SK-N-SH (cell line): Measurements from ENCODE around the gene TRPC6. TPM values are rescaled to one million over a fixed set of nuclear protein-coding genes. Genes with fewer than 3 reads are reported as not detected.

Experiments
- CTCF ChIA-PET: fragments of 300-600, 350-600 bp; formaldehyde crosslinking; extraction: SDS; loops from one replicate; lab custom pipeline; 2021; lab: Yijun Ruan, JAX
- POLR2A ChIA-PET: fragments of 350-600 bp; sonication (Branson Sonifier 250); formaldehyde crosslinking; extraction: SDS; loops from one replicate; lab custom pipeline; 2020; ENCODE audit warnings: antibody characterized with exemption, inconsistent platforms; lab: Yijun Ruan, JAX
- DNase-seq: peaks from one replicate; pipeline ENCODE4 v3.0.0; 2012
- H2AFZ ChIP-seq: fragments of 200-600 bp; sonication (generic); 2 replicates; pipeline ENCODE4 v1.8.1; 2016; ENCODE audit warnings: antibody characterized with exemption, mild to moderate bottlenecking, low read depth
- H3F3A ChIP-seq: fragments of 200-600 bp; sonication (generic); replicated peaks from 2 replicates; pipeline ENCODE3; 2016; ENCODE audit warnings: antibody characterized with exemption, mild to moderate bottlenecking; ENCODE audit not compliant: insufficient read depth
- H3K27ac ChIP-seq, 2 experiments: fragments of 200-500 bp in 1 of 2; fragments of 200-600 bp in 1 of 2; sonication (Bioruptor generic) in 1 of 2; sonication (generic), shearing (Covaris generic) in 1 of 2; 2 replicates each; pipeline versions ENCODE4 v1.5.1 to v1.6.1; 2014 to 2016; ENCODE audit warnings: low read depth in 2 of 2, inconsistent platforms in 1 of 2, low read length in 1 of 2, mild to moderate bottlenecking in 1 of 2, mixed read lengths in 1 of 2
- H3K27me3 ChIP-seq: fragments of 200-600 bp; sonication (generic), shearing (Covaris generic); 2 replicates; pipeline ENCODE4 v1.6.1; 2016; ENCODE audit warnings: mixed run types; ENCODE audit not compliant: insufficient read depth
- H3K36me3 ChIP-seq, 2 experiments: fragments of 200-500 bp in 1 of 2; fragments of 200-600 bp in 1 of 2; sonication (Bioruptor generic) in 1 of 2; sonication (generic) in 1 of 2; replicated peaks in 1 of 2; 2 replicates each; pipeline versions ENCODE3 to v1.5.1; 2014 to 2016; ENCODE audit warnings: low read length in 1 of 2, mild to moderate bottlenecking in 1 of 2; ENCODE audit not compliant: insufficient read depth in 2 of 2, control insufficient read depth in 1 of 2
- H3K4me1 ChIP-seq, 2 experiments: fragments of 200-500 bp in 1 of 2; fragments of 200-600 bp in 1 of 2; sonication (Bioruptor generic) in 1 of 2; sonication (generic), shearing (Covaris generic) in 1 of 2; 2 replicates each; pipeline versions ENCODE4 v1.5.1 to v1.6.1; 2014 to 2016; ENCODE audit warnings: low read depth in 1 of 2, low read length in 1 of 2, mixed run types in 1 of 2; ENCODE audit not compliant: insufficient read depth in 2 of 2, control insufficient read depth in 1 of 2
- H3K4me2 ChIP-seq: fragments of 200-600 bp; sonication (generic), shearing (Covaris generic); 2 replicates; pipeline ENCODE4 v1.6.1; 2017; ENCODE audit warnings: mixed run types
- H3K4me3 ChIP-seq, 2 experiments: fragments of 200-500 bp in 1 of 2; fragments of 200-600 bp in 1 of 2; sonication (Bioruptor generic) in 1 of 2; sonication (generic), shearing (Covaris generic) in 1 of 2; 2 replicates each; pipeline versions ENCODE4 v1.5.1 to v1.8.1; 2014 to 2016; ENCODE audit warnings: low read depth in 2 of 2, inconsistent platforms in 1 of 2, low read length in 1 of 2, mild to moderate bottlenecking in 1 of 2, mixed read lengths in 1 of 2, moderate library complexity in 1 of 2
- H3K79me2 ChIP-seq: fragments of 200-600 bp; sonication (generic); 2 replicates; pipeline ENCODE4 v1.8.1; 2017; ENCODE audit warnings: mild to moderate bottlenecking; ENCODE audit not compliant: insufficient read depth
- H3K9ac ChIP-seq: fragments of 200-600 bp; sonication (generic); 2 replicates; pipeline ENCODE4 v1.6.1; 2017; ENCODE audit warnings: mixed run types
- H3K9me2 ChIP-seq: fragments of 200-600 bp; sonication (generic); 2 replicates; pipeline ENCODE4 v1.6.1; 2017; ENCODE audit warnings: mixed run types
- H3K9me3 ChIP-seq: fragments of 200-600 bp; sonication (generic); 2 replicates; pipeline ENCODE4 v1.6.1; 2017; ENCODE audit warnings: mixed run types, mild to moderate bottlenecking, moderate library complexity
- H4K20me1 ChIP-seq: fragments of 200-600 bp; sonication (generic); 2 replicates; pipeline ENCODE4 v1.6.1; 2017; ENCODE audit warnings: mild to moderate bottlenecking, mixed run types; ENCODE audit not compliant: insufficient read depth
- CHD2 ChIP-seq: fragments of 150-350 bp; IDR thresholded peaks from 2 replicates; pipeline ENCODE4 v1.6.1; 2018; ENCODE audit warnings: low read length; ENCODE audit not compliant: partially characterized antibody
- ELF1 ChIP-seq: IDR thresholded peaks from 2 replicates; pipeline ENCODE4 v1.4.0; 2012
- EP300 ChIP-seq, 2 experiments: IDR thresholded peaks; 2 replicates each; pipeline versions ENCODE4 v1.4.0 to v1.6.1; 2012; ENCODE audit warnings: borderline replicate concordance in 1 of 2, low read depth in 1 of 2, low read length in 1 of 2
- EZH2phosphoT487 ChIP-seq: fragments of 200-600 bp; sonication (generic); IDR thresholded peaks from 2 replicates; pipeline ENCODE4 v1.6.1; 2017; ENCODE audit warnings: low read depth, mixed run types, mild to moderate bottlenecking, antibody characterized with exemption, moderate library complexity, borderline replicate concordance
- FOXJ3 ChIP-seq: sonication (generic); formaldehyde crosslinking; IDR thresholded peaks from 2 replicates; pipeline ENCODE4 v1.5.1; 2020; ENCODE audit warnings: mild to moderate bottlenecking, missing genetic modification reagents
- FOXM1 ChIP-seq: IDR thresholded peaks from 2 replicates; pipeline ENCODE4 v1.4.0; 2012; ENCODE audit warnings: low read depth, mild to moderate bottlenecking
- GATA2 ChIP-seq: sonication (generic); formaldehyde crosslinking; IDR thresholded peaks from 2 replicates; pipeline ENCODE4 v1.5.0; 2020; ENCODE audit warnings: mild to moderate bottlenecking, missing genetic modification reagents
- MEF2A ChIP-seq: IDR thresholded peaks from 2 replicates; pipeline ENCODE4 v1.4.0; 2012; ENCODE audit warnings: low read depth, borderline replicate concordance
- POLR2AphosphoS5 ChIP-seq: IDR thresholded peaks from 2 replicates; pipeline ENCODE4 v1.6.1; 2012; ENCODE audit warnings: low read depth, low read length
- RCOR1 ChIP-seq: fragments of 150-350 bp; IDR thresholded peaks from 2 replicates; pipeline ENCODE4 v1.6.1; 2017; ENCODE audit warnings: antibody characterized with exemption, low read length
- TEAD4 ChIP-seq: IDR thresholded peaks from 2 replicates; pipeline ENCODE4 v1.4.0; 2012; ENCODE audit warnings: mild to moderate bottlenecking, borderline replicate concordance; ENCODE audit not compliant: insufficient read depth
- USF1 ChIP-seq: IDR thresholded peaks from 2 replicates; pipeline ENCODE4 v1.4.0; 2012; ENCODE audit warnings: low read depth, borderline replicate concordance
- WGBS: methylation state at CpG from one replicate; pipeline ENCODE4 v1.1.6; 2017; ENCODE audit warnings: low lambda C conversion rate; 5-methylcytosine and 5-hydroxymethylcytosine counted together
- polyA plus RNA-seq, 3 experiments: library from polyadenylated mRNA; depleted of rRNA; stranded (reverse); fragments of >200 nt; gene quantifications; 2 replicates each; pipeline ENCODE4 v1.2.3, GENCODE V29; 2012
- TF ChIP-seq, protein P1 (sequence below): fragments of 150-350 bp; IDR thresholded peaks from 2 replicates; pipeline ENCODE4 v1.6.1; 2016; ENCODE audit warnings: mild to moderate bottlenecking, low read depth, low read length
- TF ChIP-seq, protein P2 (sequence below): IDR thresholded peaks from 2 replicates; pipeline ENCODE4 v1.4.0; 2012; ENCODE audit warnings: low read depth, borderline replicate concordance
- TF ChIP-seq, protein P3 (sequence below): fragments of 200-600 bp; sonication (generic); IDR thresholded peaks from 2 replicates; pipeline ENCODE4 v1.6.1; 2017; ENCODE audit warnings: antibody characterized with exemption, mild to moderate bottlenecking, moderate library complexity

Gene TRPC6
- polyA plus RNA-seq, 1 of the 3 experiments (the other 2 are of a cell fraction), result not detected

- CTCF ChIA-PET, result no interaction called here
- H3K27ac ChIP-seq, result no peak overlapping the region
- H3K9ac ChIP-seq, result no peak overlapping the region
- no peak for DNase-seq
- H3K36me3 ChIP-seq, result no peaks in the 10 kb centered on the region
- no peak overlapping the region for H3K4me2 ChIP-seq
- no peaks in the 10 kb centered on the region for H4K20me1 ChIP-seq
- POLR2A ChIA-PET, result no interaction called here
- TF ChIP-seq, protein P1, sequence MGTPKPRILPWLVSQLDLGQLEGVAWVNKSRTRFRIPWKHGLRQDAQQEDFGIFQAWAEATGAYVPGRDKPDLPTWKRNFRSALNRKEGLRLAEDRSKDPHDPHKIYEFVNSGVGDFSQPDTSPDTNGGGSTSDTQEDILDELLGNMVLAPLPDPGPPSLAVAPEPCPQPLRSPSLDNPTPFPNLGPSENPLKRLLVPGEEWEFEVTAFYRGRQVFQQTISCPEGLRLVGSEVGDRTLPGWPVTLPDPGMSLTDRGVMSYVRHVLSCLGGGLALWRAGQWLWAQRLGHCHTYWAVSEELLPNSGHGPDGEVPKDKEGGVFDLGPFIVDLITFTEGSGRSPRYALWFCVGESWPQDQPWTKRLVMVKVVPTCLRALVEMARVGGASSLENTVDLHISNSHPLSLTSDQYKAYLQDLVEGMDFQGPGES, result no peak
- TF ChIP-seq MEF2A, result no peak
- no peak for TF ChIP-seq FOXM1
- TF ChIP-seq FOXJ3 (CRISPR knock-in tag), result no peak
- no peak for TF ChIP-seq CHD2
- TF ChIP-seq RCOR1, result no peak
- TF ChIP-seq GATA2 (CRISPR knock-in tag), result no peak
- no peak for TF ChIP-seq TEAD4
- no peaks in the 10 kb centered on the region for H3K9me3 ChIP-seq
- H3K9me2 ChIP-seq, result no peaks in the 10 kb centered on the region
- no peaks in the 10 kb centered on the region; the same call in 1 of the 2 replicates for H3K27me3 ChIP-seq
- no peaks in the 10 kb centered on the region for H3F3A ChIP-seq
- no peaks in the 10 kb centered on the region for H3K4me1 ChIP-seq
- no peak overlapping the region for H3K4me3 ChIP-seq
- H2AFZ ChIP-seq, result no peak overlapping the region
- 48% methylated on average over 4 of the region's 4 CpGs for WGBS
- no peaks in the 10 kb centered on the region for H3K79me2 ChIP-seq
Measured at GRCh38 chr11:101482556-101483124, 101.2 kb downstream of the TRPC6 start.

DNA sequence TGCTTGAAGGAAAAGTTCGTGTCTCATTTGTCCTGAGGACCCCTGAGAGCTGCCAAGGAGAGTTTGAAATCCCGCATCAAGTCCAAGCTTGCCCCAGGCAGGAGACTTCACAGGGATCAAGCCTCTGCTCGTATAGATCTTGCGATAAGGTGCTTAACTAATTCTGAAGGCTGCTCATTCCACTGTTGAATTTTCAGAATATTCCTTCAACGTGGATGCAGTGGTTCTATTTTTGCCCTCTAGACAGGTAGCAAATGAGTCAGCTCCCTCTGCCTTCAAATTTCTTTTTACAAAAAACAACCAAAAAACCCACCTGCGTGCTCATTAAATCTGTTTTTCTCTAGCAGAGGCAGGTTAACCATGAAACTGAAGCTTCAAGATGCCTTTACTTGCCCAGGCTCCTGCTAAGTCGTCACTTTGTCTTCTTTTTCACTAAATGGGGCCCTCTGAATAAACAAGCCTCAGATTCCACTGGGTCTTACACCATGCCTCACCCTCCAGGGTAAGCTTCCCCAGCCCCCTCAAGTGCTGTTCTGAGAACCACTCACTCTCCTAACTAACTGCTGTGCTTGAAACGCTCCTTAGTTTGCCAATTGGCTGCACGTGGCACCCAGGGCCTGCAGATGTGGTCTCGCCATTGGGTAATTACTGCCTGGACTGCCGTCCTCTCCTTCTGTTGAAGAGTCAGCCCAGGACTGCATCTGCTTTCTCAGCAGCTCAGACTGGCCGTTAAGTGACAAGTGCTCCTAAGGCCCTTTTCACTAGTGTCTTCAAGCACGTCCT, 105.0 kb downstream of the TRPC6 start:
- Histone ChIP-seq H3K27ac (no peak overlapping the region), H2AFZ (no peak overlapping the region), H3K36me3 (no peaks in the 10 kb centered on the region), H3K9me2 (no peaks in the 10 kb centered on the region), H3K4me3 (no peak overlapping the region), H3K4me1 (no peaks in the 10 kb centered on the region), H3K9ac (no peak overlapping the region), H3K79me2 (no peaks in the 10 kb centered on the region), H3K27me3 (no peaks in the 10 kb centered on the region; the same call in 1 of the 2 replicates), H4K20me1 (no peaks in the 10 kb centered on the region), H3K9me3 (no peaks in the 10 kb centered on the region), H3F3A (no peaks in the 10 kb centered on the region), H3K4me2 (no peak overlapping the region)
- ChIA-PET POLR2A (no interaction called here), CTCF (no interaction called here)
- WGBS, result 11% methylated on average over 12 of the region's 13 CpGs
- no peak for DNase-seq
- TF ChIP-seq TEAD4 (no peak), GATA2 (CRISPR knock-in tag) (no peak), RCOR1 (no peak), ELF1 (no peak), FOXM1 (no peak), POLR2AphosphoS5 (no peak), USF1 (no peak), FOXJ3 (CRISPR knock-in tag) (no peak), EZH2phosphoT487 (no peak), EP300 (IDR thresholded peaks at IDR 0.05; ENCODE audit: borderline replicate concordance in 1 of 2, low read depth in 1 of 2, low read length in 1 of 2) (no peak)
- TF ChIP-seq, protein P2, sequence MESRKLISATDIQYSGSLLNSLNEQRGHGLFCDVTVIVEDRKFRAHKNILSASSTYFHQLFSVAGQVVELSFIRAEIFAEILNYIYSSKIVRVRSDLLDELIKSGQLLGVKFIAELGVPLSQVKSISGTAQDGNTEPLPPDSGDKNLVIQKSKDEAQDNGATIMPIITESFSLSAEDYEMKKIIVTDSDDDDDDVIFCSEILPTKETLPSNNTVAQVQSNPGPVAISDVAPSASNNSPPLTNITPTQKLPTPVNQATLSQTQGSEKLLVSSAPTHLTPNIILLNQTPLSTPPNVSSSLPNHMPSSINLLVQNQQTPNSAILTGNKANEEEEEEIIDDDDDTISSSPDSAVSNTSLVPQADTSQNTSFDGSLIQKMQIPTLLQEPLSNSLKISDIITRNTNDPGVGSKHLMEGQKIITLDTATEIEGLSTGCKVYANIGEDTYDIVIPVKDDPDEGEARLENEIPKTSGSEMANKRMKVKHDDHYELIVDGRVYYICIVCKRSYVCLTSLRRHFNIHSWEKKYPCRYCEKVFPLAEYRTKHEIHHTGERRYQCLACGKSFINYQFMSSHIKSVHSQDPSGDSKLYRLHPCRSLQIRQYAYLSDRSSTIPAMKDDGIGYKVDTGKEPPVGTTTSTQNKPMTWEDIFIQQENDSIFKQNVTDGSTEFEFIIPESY, result no peak
- TF ChIP-seq, protein P1, result no peak
- TF ChIP-seq, protein P3, sequence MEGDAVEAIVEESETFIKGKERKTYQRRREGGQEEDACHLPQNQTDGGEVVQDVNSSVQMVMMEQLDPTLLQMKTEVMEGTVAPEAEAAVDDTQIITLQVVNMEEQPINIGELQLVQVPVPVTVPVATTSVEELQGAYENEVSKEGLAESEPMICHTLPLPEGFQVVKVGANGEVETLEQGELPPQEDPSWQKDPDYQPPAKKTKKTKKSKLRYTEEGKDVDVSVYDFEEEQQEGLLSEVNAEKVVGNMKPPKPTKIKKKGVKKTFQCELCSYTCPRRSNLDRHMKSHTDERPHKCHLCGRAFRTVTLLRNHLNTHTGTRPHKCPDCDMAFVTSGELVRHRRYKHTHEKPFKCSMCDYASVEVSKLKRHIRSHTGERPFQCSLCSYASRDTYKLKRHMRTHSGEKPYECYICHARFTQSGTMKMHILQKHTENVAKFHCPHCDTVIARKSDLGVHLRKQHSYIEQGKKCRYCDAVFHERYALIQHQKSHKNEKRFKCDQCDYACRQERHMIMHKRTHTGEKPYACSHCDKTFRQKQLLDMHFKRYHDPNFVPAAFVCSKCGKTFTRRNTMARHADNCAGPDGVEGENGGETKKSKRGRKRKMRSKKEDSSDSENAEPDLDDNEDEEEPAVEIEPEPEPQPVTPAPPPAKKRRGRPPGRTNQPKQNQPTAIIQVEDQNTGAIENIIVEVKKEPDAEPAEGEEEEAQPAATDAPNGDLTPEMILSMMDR, result no peak
